GM23248 (cell line): ENCODE data around the gene FKBP1A.

ENCODE experiments used
- EZH2 ChIP-seq: fragments of 200-600 bp; sonication (generic); IDR thresholded peaks from 2 replicates; pipeline ENCODE4 v1.6.1; 2018; ENCODE audit warnings: antibody characterized with exemption, mild to moderate bottlenecking; ENCODE audit not compliant: insufficient read depth, poor library complexity, severe bottlenecking
- EZH2phosphoT487 ChIP-seq: fragments of 200-600 bp; sonication (generic); IDR thresholded peaks from 2 replicates; pipeline ENCODE4 v1.6.1; 2018; ENCODE audit warnings: antibody characterized with exemption, moderate library complexity, mild to moderate bottlenecking, low read depth; ENCODE audit not compliant: insufficient read depth

DNA sequence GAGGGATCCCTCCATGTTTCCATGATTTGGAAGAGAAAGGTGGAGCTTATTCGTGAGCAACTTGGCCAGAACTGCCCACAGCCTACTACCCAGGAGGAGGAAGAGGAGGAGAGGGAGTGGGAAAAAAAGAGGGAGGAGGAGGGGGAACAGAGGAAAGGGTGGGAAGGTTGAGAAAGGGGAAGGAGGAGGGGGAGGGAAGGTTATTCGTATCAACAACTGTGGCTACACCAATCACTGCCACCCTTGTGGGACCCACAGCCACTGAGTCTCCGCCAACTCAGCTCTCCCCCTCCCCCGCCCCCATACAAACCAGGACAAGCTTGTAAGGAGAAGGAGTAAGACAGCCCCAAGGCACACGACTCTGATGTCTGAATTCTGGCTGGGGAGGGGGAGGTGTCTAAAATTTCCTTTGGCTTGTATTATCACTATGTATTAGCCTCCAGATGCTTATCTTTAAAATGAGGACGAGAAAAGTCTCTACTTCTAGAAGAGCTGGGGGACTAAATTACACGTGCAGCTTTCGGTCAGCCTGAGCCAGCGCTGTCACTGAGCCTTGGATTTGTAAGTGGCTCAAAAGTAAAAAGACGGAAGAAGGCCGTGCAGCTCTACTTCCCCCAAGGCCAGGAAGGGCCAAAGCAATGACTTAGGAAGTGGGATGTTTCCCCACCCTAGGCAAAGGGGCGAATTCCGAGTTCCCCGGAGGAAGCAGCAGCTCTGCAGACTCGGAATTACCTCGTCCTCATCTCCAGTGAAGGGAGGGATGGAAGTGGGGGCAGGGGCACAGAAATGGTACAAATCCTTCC lies 1.0 kb downstream of the FKBP1A start:
- TF ChIP-seq EZH2phosphoT487 (no peak), EZH2 (no peak)
